GM12878 (cell line): ENCODE measurements around the gene RPUSD2. TPM values are rescaled to one million over a fixed set of nuclear protein-coding genes. Genes with fewer than 3 reads are reported as not detected.

Source experiments
- ATAC-seq: fragments of 200-7000 bp; cut with Tn5 transposase; 3 replicates; pipeline ENCODE4 v1.9.1; 2020; ENCODE audit warnings: mild to moderate bottlenecking, moderate library complexity
- BruUV-seq: library from RNA; stranded (reverse); fragments of 400-500 nt; replicated peaks from 2 replicates; lab custom pipeline; 2021; lab: Mats Ljungman, UMichigan
- CTCF ChIA-PET: fragments of 300-600 bp; sonication (Branson Sonifier 250); formaldehyde crosslinking; extraction: SDS; loops from one replicate; lab custom pipeline; 2021; ENCODE audit warnings: inconsistent platforms; lab: Yijun Ruan, JAX
- POLR2A ChIA-PET: fragments of 350-600 bp; formaldehyde crosslinking; extraction: SDS; loops from one replicate; lab custom pipeline; 2021; ENCODE audit warnings: inconsistent platforms; lab: Charles Lee
- RAD21 ChIA-PET: fragments of 300-600 bp; sonication (Branson Sonifier 250); formaldehyde crosslinking; loops from one replicate; lab custom pipeline; 2023; ENCODE audit warnings: antibody characterized with exemption; ENCODE audit not compliant: unreplicated experiment; lab: Charles Lee
- SMC1A ChIA-PET: fragments of 300-600 bp; sonication (Branson Sonifier 250); formaldehyde crosslinking; loops from one replicate; lab custom pipeline; 2023; ENCODE audit not compliant: unreplicated experiment, uncharacterized antibody; lab: Charles Lee
- DNase-seq: peaks from one replicate; pipeline ENCODE4 v3.0.0-alpha.2; 2011; ENCODE audit warnings: low read depth, low spot score
- FAIRE-seq: peaks from 3 replicates; lab custom pipeline; 2011; peaks lifted over from hg19 to GRCh38; lab: Jason Lieb, UNC
- H2AFZ ChIP-seq: 2 replicates; pipeline ENCODE4 v1.6.0; 2011; ENCODE audit warnings: low read depth, low read length, control low read depth; ENCODE audit not compliant: control insufficient read depth
- H3K27ac ChIP-seq: 2 replicates; pipeline ENCODE4 v1.5.1; 2011; ENCODE audit warnings: control low read depth; ENCODE audit not compliant: control insufficient read depth, insufficient read depth
- H3K27me3 ChIP-seq, 2 experiments: replicated peaks in 1 of 2; 2 replicates each; pipeline versions ENCODE4 v1.6.0 to v1.6.1; 2011; ENCODE audit warnings: low read length in 1 of 2; ENCODE audit not compliant: control insufficient read depth in 2 of 2, insufficient read depth in 2 of 2
- H3K36me3 ChIP-seq, 2 experiments: 2 replicates each; pipeline ENCODE4 v1.5.1; 2011; ENCODE audit warnings: low read length in 1 of 2; ENCODE audit not compliant: control insufficient read depth in 2 of 2, insufficient read depth in 2 of 2
- H3K4me1 ChIP-seq: 2 replicates; pipeline ENCODE4 v1.6.1; 2011; ENCODE audit warnings: mild to moderate bottlenecking, low read length, moderate library complexity, mixed read lengths; ENCODE audit not compliant: control insufficient read depth, insufficient read depth
- H3K4me2 ChIP-seq: 2 replicates; pipeline ENCODE4 v1.6.0; 2011; ENCODE audit warnings: control low read depth; ENCODE audit not compliant: control insufficient read depth, insufficient read depth
- H3K4me3 ChIP-seq: fragments of 200-600 bp; sonication (generic); 2 replicates; pipeline ENCODE4 v1.5.1; 2016
- H3K79me2 ChIP-seq: 2 replicates; pipeline ENCODE4 v1.6.0; 2011; ENCODE audit warnings: low read length; ENCODE audit not compliant: control insufficient read depth, insufficient read depth
- H3K9ac ChIP-seq: 2 replicates; pipeline ENCODE4 v1.8.0; 2011; ENCODE audit warnings: low read length, control low read depth, mixed read lengths; ENCODE audit not compliant: control insufficient read depth, insufficient read depth
- H3K9me3 ChIP-seq: replicated peaks from 3 replicates; pipeline ENCODE4 v1.5.1; 2011; ENCODE audit warnings: mild to moderate bottlenecking, low read length; ENCODE audit not compliant: control insufficient read depth, insufficient read depth
- H4K20me1 ChIP-seq: 2 replicates; pipeline ENCODE4 v1.6.0; 2011; ENCODE audit not compliant: control insufficient read depth, insufficient read depth
- CEBPB ChIP-seq, 2 experiments: fragments of 150-350 bp in 1 of 2; IDR thresholded peaks; 2 replicates each; pipeline ENCODE4 v1.6.1; 2012 to 2014; ENCODE audit warnings: low read depth in 2 of 2, low read length in 2 of 2, borderline replicate concordance in 1 of 2, inconsistent platforms in 1 of 2
- STAT3 ChIP-seq: IDR thresholded peaks from 2 replicates; pipeline ENCODE4 v1.6.1; 2011; ENCODE audit warnings: low read depth, low read length, improper control_type of control experiment
- ZBTB11 ChIP-seq: fragments of 450-650 bp; formaldehyde crosslinking; IDR thresholded peaks from 2 replicates; pipeline ENCODE4 v1.5.0; 2022; ENCODE audit warnings: mild to moderate bottlenecking, missing genetic modification characterization
- WGBS: methylation state at CpG from one replicate; pipeline ENCODE4 v1.1.6; 2016; ENCODE audit warnings: low lambda C conversion rate; ENCODE audit not compliant: insufficient replicate concordance, insufficient coverage; ENCODE audit errors: missing lambda C conversion rate; 5-methylcytosine and 5-hydroxymethylcytosine counted together
- in situ Hi-C: fragments of 300-500 bp; cut with MboI; formaldehyde crosslinking; loops from 9 replicates; pipeline ENCODE4 v1.14.3; 2018; ENCODE audit warnings: mixed read lengths
- intact Hi-C: fragments of 100-400 bp; cut with micrococcal nuclease; formaldehyde crosslinking; loops from one replicate; pipeline ENCODE4 v1.14.2; 2022; ENCODE audit not compliant: unreplicated experiment
- polyA plus RNA-seq, 11 experiments: library from polyadenylated mRNA; depleted of rRNA in 4 of 11; unstranded in 6 of 11; stranded (reverse) in 5 of 11; fragments of >200 nt; fragmentation: Nextera tagmentation in 4 of 11; fragmentation: Illumina TruSeq in 1 of 11; extraction: Ambion mirVana in 4 of 11; extraction: Trizol in 1 of 11; gene quantifications; 1 replicate in 1 of 11; 2 replicates in 10 of 11; pipeline versions ENCODE4 v1.2.1 to v1.2.3, GENCODE V29; 2011 to 2016; ENCODE audit warnings: inconsistent platforms in 2 of 11, missing spikeins in 2 of 11, low read depth in 1 of 11
- total RNA-seq, 4 experiments: library from RNA; depleted of rRNA in 3 of 4; stranded (reverse); fragments of >200 nt in 3 of 4; fragmentation: Illumina TruSeq in 1 of 4; extraction: Trizol in 1 of 4; gene quantifications; 2 replicates each; pipeline versions ENCODE4 v1.2.1 to v1.2.3, GENCODE V29; 2013 to 2021

RPUSD2 gene
- total and polyA plus RNA-seq, 10 of the 15 experiments (the other 5 are each of a cell fraction or from before 2014, with no cell fraction given), result 4.0 to 33.3 (median 18.5) TPM

GRCh38 chr15:40591389-40591788 lies 22.3 kb downstream of the RPUSD2 start:
- no peaks in the 10 kb centered on the region for H4K20me1 ChIP-seq
- intact Hi-C loops, result loop anchor here (5.0 to 10.0 kb wide), 4 partner anchors 34 to 283 kb away; partner anchors contain the start of genes BAHD1, RHOV and RMDN3
- peaks cover 9% of the 10 kb centered on the region; the same call in 1 of the 2 replicates for H3K4me1 ChIP-seq
- no TSS peak for BruUV-seq
- SMC1A ChIA-PET, result interaction anchor here (1.3 to 3.5 kb wide), 5 partner anchors 9 to 72 kb away, joined by 4 to 24 read pairs (median 4); partner anchors contain the start of gene RPUSD2
- 81% methylated on average over 8 of the region's 8 CpGs for whole genome bisulfite sequencing
- no peak overlapping the region for H3K4me3 ChIP-seq
- no peak overlapping the region for H3K4me2 ChIP-seq
- peaks cover 21% of the 10 kb centered on the region for H3K79me2 ChIP-seq
- CTCF ChIA-PET, result interaction anchor here (0.8 to 4.2 kb wide), 9 partner anchors 8 to 303 kb away, joined by 3 to 42 read pairs (median 5); partner anchors contain the start of genes CCDC32, RPUSD2 and VPS18
- no peaks in the 10 kb centered on the region for H3K27me3 ChIP-seq
- ATAC-seq (no peak), FAIRE-seq (no peak), DNase-seq (no peak)
- H2AFZ ChIP-seq, result no peak overlapping the region
- RAD21 ChIA-PET, result interaction anchor here (1.1 to 3.2 kb wide), 5 partner anchors 9 to 71 kb away, joined by 3 to 17 read pairs (median 3); partner anchors contain the start of genes CCDC32 and RPUSD2
- H3K27ac ChIP-seq, result no peak overlapping the region
- H3K36me3 ChIP-seq, result no peaks in the 10 kb centered on the region
- no peaks in the 10 kb centered on the region for H3K9me3 ChIP-seq
- in situ Hi-C loops, result no loop called here
- TF ChIP-seq ZBTB11 (CRISPR knock-in tag), result no peak
- no peak for TF ChIP-seq CEBPB (IDR thresholded peaks at IDR 0.05; ENCODE audit: borderline replicate concordance in 1 of 2, low read depth in 2 of 2, low read length in 2 of 2)
- TF ChIP-seq STAT3, result no peak
- H3K9ac ChIP-seq, result no peak overlapping the region
- POLR2A ChIA-PET, result interaction anchor here (1.0 to 1.2 kb wide), 4 partner anchors 22 to 151 kb away, joined by 3 to 7 read pairs (median 4); partner anchors contain the start of genes BAHD1 and RPUSD2
